H1 (cell line): ENCODE results near the gene SPTLC3. TPM values are rescaled to one million over a fixed set of nuclear protein-coding genes. Genes with fewer than 3 reads are reported as not detected.

Experiments used
- CTCF ChIA-PET: fragments of 300-600 bp; sonication (Branson Sonifier 250); formaldehyde crosslinking; loops from one replicate; lab custom pipeline; 2021; ENCODE audit not compliant: partially characterized antibody; lab: Charles Lee
- POLR2A ChIA-PET: fragments of 300-600 bp; sonication (Branson Sonifier 250); formaldehyde crosslinking; loops from one replicate; lab custom pipeline; 2021; ENCODE audit warnings: inconsistent platforms; ENCODE audit not compliant: partially characterized antibody; lab: Charles Lee
- DNase-seq, 2 experiments: peaks; one replicate each; pipeline versions ENCODE4 v3.0.0 to v3.0.0-alpha.2; 2010 to 2022; ENCODE audit warnings: low spot score in 2 of 2, low read depth in 1 of 2, mixed read lengths in 1 of 2
- FAIRE-seq: peaks from 2 replicates; lab custom pipeline; 2011; peaks lifted over from hg19 to GRCh38; lab: Jason Lieb, UNC
- H2AFZ ChIP-seq: 2 replicates; pipeline ENCODE4 v1.8.1; 2012; ENCODE audit warnings: low read length, inconsistent platforms
- H2AK5ac ChIP-seq: 2 replicates; pipeline ENCODE4 v1.6.1; 2013; ENCODE audit warnings: low read depth, low read length
- H2BK120ac ChIP-seq: replicated peaks from 2 replicates; pipeline ENCODE3; 2013; ENCODE audit warnings: low read depth, low read length, inconsistent platforms
- H2BK12ac ChIP-seq: 2 replicates; pipeline ENCODE4 v1.6.1; 2013; ENCODE audit warnings: low read depth, low read length
- H2BK15ac ChIP-seq: 2 replicates; pipeline ENCODE4 v1.6.1; 2013; ENCODE audit warnings: low read length
- H2BK20ac ChIP-seq: 2 replicates; pipeline ENCODE4 v1.6.1; 2013; ENCODE audit warnings: low read length
- H2BK5ac ChIP-seq: 2 replicates; pipeline ENCODE4 v1.6.1; 2013; ENCODE audit warnings: low read depth, low read length
- H3K14ac ChIP-seq: 2 replicates; pipeline ENCODE4 v1.6.1; 2013; ENCODE audit warnings: inconsistent platforms; ENCODE audit not compliant: insufficient read length
- H3K18ac ChIP-seq: 2 replicates; pipeline ENCODE4 v1.6.1; 2013; ENCODE audit warnings: low read length; ENCODE audit errors: extremely low read depth
- H3K23ac ChIP-seq: 2 replicates; pipeline ENCODE4 v1.6.1; 2013; ENCODE audit warnings: inconsistent platforms; ENCODE audit not compliant: insufficient read length
- H3K23me2 ChIP-seq: 2 replicates; pipeline ENCODE4 v1.6.1; 2013; ENCODE audit warnings: low read depth, low read length
- H3K27ac ChIP-seq: 2 replicates; pipeline ENCODE4 v1.6.1; 2011; ENCODE audit warnings: low read depth, low read length, inconsistent platforms
- H3K27me3 ChIP-seq, 4 experiments: replicated peaks in 1 of 4; 1 replicate in 1 of 4; 2 replicates in 3 of 4; pipeline versions ENCODE4 v1.6.1 to v1.8.1; 2011 to 2013; ENCODE audit warnings: low read length in 3 of 4, mild to moderate bottlenecking in 3 of 4, inconsistent platforms in 2 of 4, mixed read lengths in 2 of 4, moderate library complexity in 1 of 4; ENCODE audit not compliant: control insufficient read depth in 3 of 4, insufficient read depth in 3 of 4; ENCODE audit errors: extremely low read depth in 1 of 4
- H3K36me3 ChIP-seq, 4 experiments: 2 replicates each; pipeline versions ENCODE4 v1.6.1 to v1.8.1; 2011 to 2013; ENCODE audit warnings: mild to moderate bottlenecking in 4 of 4, low read length in 3 of 4, moderate library complexity in 2 of 4, control low read depth in 1 of 4, inconsistent platforms in 1 of 4; ENCODE audit not compliant: insufficient read depth in 4 of 4, control insufficient read depth in 2 of 4
- H3K4ac ChIP-seq: replicated peaks from 2 replicates; pipeline ENCODE3; 2013; ENCODE audit warnings: low read length, low read depth, mixed read lengths, inconsistent platforms; ENCODE audit not compliant: insufficient read length
- H3K4me1 ChIP-seq, 4 experiments: replicated peaks in 1 of 4; 1 replicate in 1 of 4; 2 replicates in 3 of 4; pipeline versions ENCODE4 v1.6.1 to v1.8.1; 2011 to 2013; ENCODE audit warnings: low read length in 3 of 4, inconsistent platforms in 2 of 4, mixed read lengths in 1 of 4; ENCODE audit not compliant: insufficient read depth in 4 of 4, control insufficient read depth in 3 of 4
- H3K4me2 ChIP-seq, 2 experiments: 2 replicates each; pipeline versions ENCODE4 v1.6.1 to v1.8.1; 2011 to 2013; ENCODE audit warnings: low read depth in 2 of 2, low read length in 2 of 2, control low read depth in 1 of 2, inconsistent platforms in 1 of 2, mild to moderate bottlenecking in 1 of 2; ENCODE audit not compliant: insufficient read depth in 1 of 2
- H3K4me3 ChIP-seq, 4 experiments: fragments of 200-600, 300-600 bp in 1 of 4; sonication (generic), shearing (Covaris generic), sonication (Bioruptor Twin) in 1 of 4; 2 replicates each; pipeline versions ENCODE4 v1.5.1 to v1.8.1; 2011 to 2016; ENCODE audit warnings: low read length in 4 of 4, low read depth in 3 of 4, control low read depth in 2 of 4, inconsistent platforms in 2 of 4, mild to moderate bottlenecking in 2 of 4, mixed read lengths in 1 of 4, moderate library complexity in 1 of 4; ENCODE audit not compliant: insufficient read depth in 2 of 4; ENCODE audit errors: extremely low read depth in 1 of 4
- H3K56ac ChIP-seq: replicated peaks from 2 replicates; pipeline ENCODE3; 2013; ENCODE audit warnings: low read depth, mild to moderate bottlenecking, mixed read lengths, low read length, inconsistent platforms; ENCODE audit not compliant: insufficient read length
- H3K79me1 ChIP-seq: 2 replicates; pipeline ENCODE4 v1.6.1; 2013; ENCODE audit warnings: low read depth, low read length, control low read depth
- H3K79me2 ChIP-seq, 2 experiments: 2 replicates each; pipeline versions ENCODE4 v1.6.1 to v1.8.1; 2012 to 2013; ENCODE audit warnings: low read length in 2 of 2, mild to moderate bottlenecking in 2 of 2, inconsistent platforms in 1 of 2; ENCODE audit not compliant: insufficient read depth in 2 of 2, control insufficient read depth in 1 of 2
- H3K9ac ChIP-seq, 4 experiments: replicated peaks in 1 of 4; 1 replicate in 1 of 4; 2 replicates in 3 of 4; pipeline versions ENCODE4 v1.6.1 to v1.8.1; 2011 to 2013; ENCODE audit warnings: low read depth in 3 of 4, low read length in 3 of 4, control low read depth in 2 of 4, mild to moderate bottlenecking in 2 of 4, moderate library complexity in 2 of 4, inconsistent platforms in 1 of 4; ENCODE audit errors: extremely low read depth in 1 of 4
- H3K9me3 ChIP-seq, 2 experiments: 2 replicates each; pipeline versions ENCODE4 v1.6.1 to v1.8.1; 2012 to 2013; ENCODE audit warnings: mild to moderate bottlenecking in 2 of 2, moderate library complexity in 2 of 2, control low read depth in 1 of 2, inconsistent platforms in 1 of 2, low read depth in 1 of 2, low read length in 1 of 2, mixed read lengths in 1 of 2; ENCODE audit not compliant: insufficient read depth in 2 of 2
- H4K20me1 ChIP-seq, 2 experiments: replicated peaks in 1 of 2; 2 replicates each; pipeline versions ENCODE3 to v1.8.1; 2011 to 2013; ENCODE audit warnings: inconsistent platforms in 2 of 2, low read length in 2 of 2, mild to moderate bottlenecking in 1 of 2; ENCODE audit not compliant: insufficient read depth in 2 of 2, control insufficient read depth in 1 of 2
- H4K5ac ChIP-seq: 2 replicates; pipeline ENCODE4 v1.6.1; 2013; ENCODE audit warnings: low read length, low read depth, mixed read lengths, inconsistent platforms; ENCODE audit not compliant: insufficient read length
- H4K8ac ChIP-seq: 2 replicates; pipeline ENCODE4 v1.8.0; 2013; ENCODE audit warnings: mild to moderate bottlenecking, moderate library complexity, low read length, inconsistent platforms; ENCODE audit not compliant: insufficient read depth; ENCODE audit errors: extremely low read depth
- H4K91ac ChIP-seq: replicated peaks from 2 replicates; pipeline ENCODE3; 2013; ENCODE audit warnings: low read length, mixed read lengths, inconsistent platforms; ENCODE audit not compliant: insufficient read length
- BCL11A ChIP-seq, 2 experiments: IDR thresholded peaks; one replicate each; pipeline ENCODE4 v1.6.1; 2011; ENCODE audit warnings: low read depth in 2 of 2, low read length in 2 of 2, mild to moderate bottlenecking in 2 of 2
- JUN ChIP-seq: IDR thresholded peaks from 2 replicates; pipeline ENCODE4 v1.6.1; 2011; ENCODE audit warnings: low read depth, mild to moderate bottlenecking, improper control_type of control experiment, low read length
- NRF1 ChIP-seq: IDR thresholded peaks from 2 replicates; pipeline ENCODE4 v1.6.1; 2011; ENCODE audit warnings: mild to moderate bottlenecking, low read depth, low read length, improper control_type of control experiment
- RBBP5 ChIP-seq: IDR thresholded peaks from 2 replicates; pipeline ENCODE4 v1.7.1; 2012; ENCODE audit warnings: low read depth, mild to moderate bottlenecking, inconsistent platforms, low read length, moderate library complexity, borderline replicate concordance
- RXRA ChIP-seq: IDR thresholded peaks from 2 replicates; pipeline ENCODE4 v1.6.1; 2011; ENCODE audit warnings: low read depth, mild to moderate bottlenecking, low read length, moderate library complexity; ENCODE audit not compliant: insufficient read depth
- SIN3A ChIP-seq, 2 experiments: IDR thresholded peaks in 1 of 2; conservative IDR thresholded peaks in 1 of 2; 2 replicates each; pipeline ENCODE4 v1.6.1; 2011 to 2012; ENCODE audit warnings: low read length in 2 of 2, improper control_type of control experiment in 1 of 2, low read depth in 1 of 2, mild to moderate bottlenecking in 1 of 2
- SP2 ChIP-seq: IDR thresholded peaks from 2 replicates; pipeline ENCODE4 v1.6.1; 2012; ENCODE audit warnings: mild to moderate bottlenecking, low read length, inconsistent platforms
- TCF12 ChIP-seq: IDR thresholded peaks from 2 replicates; pipeline ENCODE4 v1.6.1; 2011; ENCODE audit warnings: low read depth, mild to moderate bottlenecking, low read length
- WGBS, 2 experiments: shearing (Covaris generic) in 1 of 2; methylation state at CpG; one replicate each; pipeline versions ENCODE4 v1.1.6 to v1.1.7; 2013 to 2015; ENCODE audit warnings: low lambda C conversion rate in 2 of 2, mixed read lengths in 2 of 2, inconsistent platforms in 1 of 2, low coverage in 1 of 2, missing lambda C conversion rate in 1 of 2; ENCODE audit not compliant: insufficient replicate concordance in 2 of 2, insufficient coverage in 1 of 2, insufficient read length in 1 of 2; ENCODE audit errors: extremely low coverage in 1 of 2, missing lambda C conversion rate in 1 of 2; 5-methylcytosine and 5-hydroxymethylcytosine counted together
- polyA plus RNA-seq, 7 experiments: library from polyadenylated mRNA; depleted of rRNA in 3 of 7; stranded (reverse) in 5 of 7; unstranded in 2 of 7; fragments of >200 nt in 5 of 7; fragments of 200-250 nt in 2 of 7; gene quantifications; 1 replicate in 5 of 7; 2 replicates in 1 of 7; 4 replicates in 1 of 7; pipeline versions ENCODE4 v1.2.1 to v1.2.3, GENCODE V29; 2011 to 2013; ENCODE audit warnings: missing spikeins in 2 of 7, mixed read lengths in 2 of 7
- total RNA-seq: library from RNA; stranded (reverse); fragmentation: NEBNext Ultra II Directional; extraction: Animal tissue kit (Norgen Biotek cat#: 25700); gene quantifications from 2 replicates; pipeline ENCODE4 v1.2.1, GENCODE V29; 2021

The SPTLC3 gene
- total and polyA plus RNA-seq, 2 of the 8 experiments (the other 6 are each of a cell fraction or from before 2014, with no cell fraction given): 0.23 to 0.82 TPM

- Histone ChIP-seq H3K4ac (no peak overlapping the region), H3K4me3 (no peak overlapping the region), H3K4me1 (peaks cover 0 to 3% (median 0%) of the 10 kb centered on the region in 4 experiments; a peak in 3 of 7 replicates), H2BK20ac (no peak overlapping the region), H2AK5ac (no peak overlapping the region), H2BK120ac (no peak overlapping the region), H3K23ac (no peak overlapping the region), H3K18ac (no peak overlapping the region), H2BK12ac (no peak overlapping the region), H3K36me3 (no peaks in the 10 kb centered on the region), H4K20me1 (no peaks in the 10 kb centered on the region), H3K27ac (no peak overlapping the region), H3K79me2 (no peaks in the 10 kb centered on the region)
- ChIA-PET CTCF (no interaction called here), POLR2A (no interaction called here)
- DNase-seq (no peak), FAIRE-seq (no peak)
- TF ChIP-seq TCF12 (no peak), NRF1 (no peak), BCL11A (IDR thresholded peaks at IDR 0.05; ENCODE audit: low read depth in 2 of 2, low read length in 2 of 2) (no peak), RXRA (no peak), JUN (no peak), SP2 (no peak), SIN3A (conservative IDR thresholded peaks at IDR 0.05 in 1 of 2, IDR thresholded peaks at IDR 0.05 in 1 of 2; ENCODE audit: low read depth in 1 of 2, low read length in 2 of 2) (no peak), RBBP5 (no peak)
- TF ChIP-seq, all 59 proteins: peak for 0
- Histone ChIP-seq H3K27me3 (no peaks in the 10 kb centered on the region), H2AFZ (no peak overlapping the region), H3K79me1 (no peaks in the 10 kb centered on the region), H2BK5ac (no peak overlapping the region), H2BK15ac (no peak overlapping the region), H4K91ac (no peak overlapping the region), H3K4me2 (no peak overlapping the region), H3K14ac (no peak overlapping the region), H3K23me2 (0 out of 2 replicates have a peak, but pooled peaks cover 1% of the 10 kb centered on the region), H3K56ac (no peak overlapping the region), H3K9ac (no peak overlapping the region), H4K5ac (no peak overlapping the region), H4K8ac (no peak overlapping the region), H3K9me3 (no peaks in the 10 kb centered on the region)
- 88% methylated on average over 7 of the region's 7 CpGs; no CpG with 5 or more reads in 1 of the 2 experiments for WGBS, 2 experiments
These were observed 172.5 kb downstream of the SPTLC3 start for GRCh38 chr20:13180986-13181889.
